HG02852 (cell line): Measurements from ENCODE around the gene ANKRD55.
"Not testable (repeated sequence)": the region's sequence is repeated elsewhere in the genome, so short reads cannot be mapped to it uniquely, and the experiment has no call there.

Experiments used
- ATAC-seq: cut with Tn5 transposase; IDR thresholded peaks from one replicate; pipeline ENCODE4 v1.9.1; 2021; ENCODE audit warnings: mild to moderate bottlenecking, moderate library complexity; ENCODE audit not compliant: unreplicated experiment

ANKRD55 gene

GRCh38 chr5:56110646-56111403, 122.3 kb downstream of the ANKRD55 start:
- no peak for ATAC-seq

- ATAC-seq, result no peak
Observed at GRCh38 chr5:56108246-56108645, 124.9 kb downstream of the ANKRD55 start.

- ATAC-seq, result no peak
Observed at GRCh38 chr5:56106837-56107236, 126.3 kb downstream of the ANKRD55 start.

GRCh38 chr5:56105511-56106291, 127.4 kb downstream of the ANKRD55 start:
- ATAC-seq, result no peak

GRCh38 chr5:56102889-56103288, 130.2 kb downstream of the ANKRD55 start:
- ATAC-seq, result no peak

GRCh38 chr5:56102207-56102606, 130.9 kb downstream of the ANKRD55 start:
- ATAC-seq, result not testable (repeated sequence)

GRCh38 chr5:56101180-56101579, 131.9 kb downstream of the ANKRD55 start:
- ATAC-seq, result no peak

GRCh38 chr5:56100439-56101176, 132.5 kb downstream of the ANKRD55 start:
- no peak for ATAC-seq

GRCh38 chr5:56099346-56099745, 133.8 kb downstream of the ANKRD55 start:
- ATAC-seq, result no peak

GRCh38 chr5:56097055-56097454, 136.1 kb downstream of the ANKRD55 start:
- no peak for ATAC-seq

- ATAC-seq, result peak; percentile 80
Observed at GRCh38 chr5:56095579-56096102, 137.5 kb downstream of the ANKRD55 start.

GRCh38 chr5:56094579-56095361, 138.4 kb downstream of the ANKRD55 start:
- no peak for ATAC-seq

- ATAC-seq, result no peak
Observed at GRCh38 chr5:56093970-56094369, 139.2 kb downstream of the ANKRD55 start.

GRCh38 chr5:56092115-56092514, 141.0 kb downstream of the ANKRD55 start:
- no peak for ATAC-seq

GRCh38 chr5:56091664-56092063, 141.5 kb downstream of the ANKRD55 start:
- no peak for ATAC-seq

- ATAC-seq, result no peak
Observed at GRCh38 chr5:56090793-56091460, 142.2 kb downstream of the ANKRD55 start.

GRCh38 chr5:56088967-56089829, 143.9 kb downstream of the ANKRD55 start:
- peak; percentile 98 for ATAC-seq

- ATAC-seq, result no peak
Observed at GRCh38 chr5:56088431-56088949, 144.6 kb downstream of the ANKRD55 start.

- ATAC-seq, result no peak
Observed at GRCh38 chr5:56085193-56085592, 147.9 kb downstream of the ANKRD55 start.
